GM12878 (cell line): ENCODE measurements around the gene FGR. TPM values are rescaled to one million over a fixed set of nuclear protein-coding genes. Genes with fewer than 3 reads are reported as not detected.
A peak's percentile ranks its signal among the peaks of the same experiment; 100 is the strongest.

Experiments used
- ATAC-seq: fragments of 200-7000 bp; cut with Tn5 transposase; 3 replicates; pipeline ENCODE4 v1.9.1; 2020; ENCODE audit warnings: mild to moderate bottlenecking, moderate library complexity
- BruUV-seq: library from RNA; stranded (reverse); fragments of 400-500 nt; replicated peaks from 2 replicates; lab custom pipeline; 2021; lab: Mats Ljungman, UMichigan
- CTCF ChIA-PET: fragments of 300-600 bp; sonication (Branson Sonifier 250); formaldehyde crosslinking; extraction: SDS; loops from one replicate; lab custom pipeline; 2021; ENCODE audit warnings: inconsistent platforms; lab: Yijun Ruan, JAX
- POLR2A ChIA-PET: fragments of 350-600 bp; formaldehyde crosslinking; extraction: SDS; loops from one replicate; lab custom pipeline; 2021; ENCODE audit warnings: inconsistent platforms; lab: Charles Lee
- RAD21 ChIA-PET: fragments of 300-600 bp; sonication (Branson Sonifier 250); formaldehyde crosslinking; loops from one replicate; lab custom pipeline; 2023; ENCODE audit warnings: antibody characterized with exemption; ENCODE audit not compliant: unreplicated experiment; lab: Charles Lee
- SMC1A ChIA-PET: fragments of 300-600 bp; sonication (Branson Sonifier 250); formaldehyde crosslinking; loops from one replicate; lab custom pipeline; 2023; ENCODE audit not compliant: unreplicated experiment, uncharacterized antibody; lab: Charles Lee
- DNase-seq: peaks from one replicate; pipeline ENCODE4 v3.0.0-alpha.2; 2011; ENCODE audit warnings: low read depth, low spot score
- FAIRE-seq: peaks from 3 replicates; lab custom pipeline; 2011; peaks lifted over from hg19 to GRCh38; lab: Jason Lieb, UNC
- H2AFZ ChIP-seq: 2 replicates; pipeline ENCODE4 v1.6.0; 2011; ENCODE audit warnings: low read depth, low read length, control low read depth; ENCODE audit not compliant: control insufficient read depth
- H3K27ac ChIP-seq: 2 replicates; pipeline ENCODE4 v1.5.1; 2011; ENCODE audit warnings: control low read depth; ENCODE audit not compliant: control insufficient read depth, insufficient read depth
- H3K27me3 ChIP-seq, 2 experiments: replicated peaks in 1 of 2; 2 replicates each; pipeline versions ENCODE4 v1.6.0 to v1.6.1; 2011; ENCODE audit warnings: low read length in 1 of 2; ENCODE audit not compliant: control insufficient read depth in 2 of 2, insufficient read depth in 2 of 2
- H3K36me3 ChIP-seq, 2 experiments: 2 replicates each; pipeline ENCODE4 v1.5.1; 2011; ENCODE audit warnings: low read length in 1 of 2; ENCODE audit not compliant: control insufficient read depth in 2 of 2, insufficient read depth in 2 of 2
- H3K4me1 ChIP-seq: 2 replicates; pipeline ENCODE4 v1.6.1; 2011; ENCODE audit warnings: mild to moderate bottlenecking, low read length, moderate library complexity, mixed read lengths; ENCODE audit not compliant: control insufficient read depth, insufficient read depth
- H3K4me2 ChIP-seq: 2 replicates; pipeline ENCODE4 v1.6.0; 2011; ENCODE audit warnings: control low read depth; ENCODE audit not compliant: control insufficient read depth, insufficient read depth
- H3K4me3 ChIP-seq: fragments of 200-600 bp; sonication (generic); 2 replicates; pipeline ENCODE4 v1.5.1; 2016
- H3K79me2 ChIP-seq: 2 replicates; pipeline ENCODE4 v1.6.0; 2011; ENCODE audit warnings: low read length; ENCODE audit not compliant: control insufficient read depth, insufficient read depth
- H3K9ac ChIP-seq: 2 replicates; pipeline ENCODE4 v1.8.0; 2011; ENCODE audit warnings: low read length, control low read depth, mixed read lengths; ENCODE audit not compliant: control insufficient read depth, insufficient read depth
- H3K9me3 ChIP-seq: replicated peaks from 3 replicates; pipeline ENCODE4 v1.5.1; 2011; ENCODE audit warnings: mild to moderate bottlenecking, low read length; ENCODE audit not compliant: control insufficient read depth, insufficient read depth
- H4K20me1 ChIP-seq: 2 replicates; pipeline ENCODE4 v1.6.0; 2011; ENCODE audit not compliant: control insufficient read depth, insufficient read depth
- ATF2 ChIP-seq: IDR thresholded peaks from 2 replicates; pipeline ENCODE4 v1.6.1; 2012; ENCODE audit warnings: low read length, inconsistent platforms
- BCL3 ChIP-seq: IDR thresholded peaks from 2 replicates; pipeline ENCODE4 v1.6.1; 2011; ENCODE audit warnings: borderline replicate concordance, low read depth, mild to moderate bottlenecking, moderate library complexity, low read length; ENCODE audit not compliant: insufficient read depth, poor library complexity, severe bottlenecking
- BRCA1 ChIP-seq: IDR thresholded peaks from 2 replicates; pipeline ENCODE4 v1.6.1; 2011; ENCODE audit warnings: low read depth, low read length, improper control_type of control experiment
- EZH2 ChIP-seq: IDR thresholded peaks from 2 replicates; pipeline ENCODE4 v1.6.1; 2012; ENCODE audit warnings: low read depth, mild to moderate bottlenecking, control low read depth, inconsistent platforms, low read length, borderline replicate concordance; ENCODE audit not compliant: control insufficient read depth
- FOS ChIP-seq: IDR thresholded peaks from 3 replicates; pipeline ENCODE4 v1.6.1; 2011; ENCODE audit warnings: borderline replicate concordance; ENCODE audit not compliant: insufficient read length; ENCODE audit errors: extremely low read depth
- FOXM1 ChIP-seq: IDR thresholded peaks from 2 replicates; pipeline ENCODE4 v1.6.1; 2012; ENCODE audit warnings: low read depth, mild to moderate bottlenecking, inconsistent platforms, low read length, moderate library complexity
- GATAD2B ChIP-seq: fragments of 450-650 bp; conservative IDR thresholded peaks from 2 replicates; pipeline ENCODE4 v1.6.1; 2017; ENCODE audit warnings: low read depth, mild to moderate bottlenecking, moderate library complexity
- JUND ChIP-seq: IDR thresholded peaks from 2 replicates; pipeline ENCODE4 v1.6.1; 2012; ENCODE audit warnings: low read depth, mild to moderate bottlenecking, low read length, improper control_type of control experiment, moderate library complexity
- PKNOX1 ChIP-seq: fragments of 450-650 bp; IDR thresholded peaks from 2 replicates; pipeline ENCODE4 v1.6.1; 2016; ENCODE audit warnings: mild to moderate bottlenecking
- RAD51 ChIP-seq: fragments of 450-650 bp; IDR thresholded peaks from 2 replicates; pipeline ENCODE4 v1.6.1; 2016; ENCODE audit warnings: moderate library complexity, mild to moderate bottlenecking, inconsistent platforms
- SMAD1 ChIP-seq: fragments of 450-650 bp; IDR thresholded peaks from 2 replicates; pipeline ENCODE4 v1.6.1; 2018; ENCODE audit warnings: mild to moderate bottlenecking, low read depth; ENCODE audit not compliant: partially characterized antibody
- SMARCA5 ChIP-seq: fragments of 450-650 bp; IDR thresholded peaks from 2 replicates; pipeline ENCODE4 v1.6.1; 2017; ENCODE audit warnings: mild to moderate bottlenecking
- SREBF1 ChIP-seq: IDR thresholded peaks from 2 replicates; pipeline ENCODE4 v1.6.1; 2012; ENCODE audit warnings: mild to moderate bottlenecking, low read length
- SREBF2 ChIP-seq: IDR thresholded peaks from 2 replicates; pipeline ENCODE4 v1.6.1; 2012; ENCODE audit warnings: mild to moderate bottlenecking, low read length
- STAT3 ChIP-seq: IDR thresholded peaks from 2 replicates; pipeline ENCODE4 v1.6.1; 2011; ENCODE audit warnings: low read depth, low read length, improper control_type of control experiment
- ZBTB33 ChIP-seq: fragments of 450-650 bp; IDR thresholded peaks from 2 replicates; pipeline ENCODE4 v1.6.1; 2017; ENCODE audit warnings: mild to moderate bottlenecking
- ZNF207 ChIP-seq: fragments of 450-650 bp; IDR thresholded peaks from 2 replicates; pipeline ENCODE4 v1.6.1; 2014; ENCODE audit warnings: antibody characterized with exemption, mild to moderate bottlenecking, borderline replicate concordance
- WGBS: methylation state at CpG from one replicate; pipeline ENCODE4 v1.1.6; 2016; ENCODE audit warnings: low lambda C conversion rate; ENCODE audit not compliant: insufficient replicate concordance, insufficient coverage; ENCODE audit errors: missing lambda C conversion rate; 5-methylcytosine and 5-hydroxymethylcytosine counted together
- in situ Hi-C: fragments of 300-500 bp; cut with MboI; formaldehyde crosslinking; loops from 9 replicates; pipeline ENCODE4 v1.14.3; 2018; ENCODE audit warnings: mixed read lengths
- intact Hi-C: fragments of 100-400 bp; cut with micrococcal nuclease; formaldehyde crosslinking; loops from one replicate; pipeline ENCODE4 v1.14.2; 2022; ENCODE audit not compliant: unreplicated experiment
- polyA plus RNA-seq, 11 experiments: library from polyadenylated mRNA; depleted of rRNA in 4 of 11; unstranded in 6 of 11; stranded (reverse) in 5 of 11; fragments of >200 nt; fragmentation: Nextera tagmentation in 4 of 11; fragmentation: Illumina TruSeq in 1 of 11; extraction: Ambion mirVana in 4 of 11; extraction: Trizol in 1 of 11; gene quantifications; 1 replicate in 1 of 11; 2 replicates in 10 of 11; pipeline versions ENCODE4 v1.2.1 to v1.2.3, GENCODE V29; 2011 to 2016; ENCODE audit warnings: inconsistent platforms in 2 of 11, missing spikeins in 2 of 11, low read depth in 1 of 11
- total RNA-seq, 4 experiments: library from RNA; depleted of rRNA in 3 of 4; stranded (reverse); fragments of >200 nt in 3 of 4; fragmentation: Illumina TruSeq in 1 of 4; extraction: Trizol in 1 of 4; gene quantifications; 2 replicates each; pipeline versions ENCODE4 v1.2.1 to v1.2.3, GENCODE V29; 2013 to 2021

FGR gene
- total and polyA plus RNA-seq, 10 of the 15 experiments (the other 5 are each of a cell fraction or from before 2014, with no cell fraction given), result 10.9 to 193 (median 74.7) TPM

- FAIRE-seq, result peak; percentile 61
- no peaks in the 10 kb centered on the region for H3K9me3 ChIP-seq
- no peak overlapping the region for H3K9ac ChIP-seq
- ChIA-PET CTCF (interaction anchor here (0.7 to 5.8 kb wide), 16 partner anchors 12 to 236 kb away, joined by 3 to 71 read pairs (median 6); partner anchors contain the start of gene AHDC1), RAD21 (interaction anchor here (0.6 to 3.0 kb wide), 9 partner anchors 12 to 273 kb away, joined by 3 to 17 read pairs (median 4); no protein-coding TSS in a partner anchor), SMC1A (interaction anchor here (0.8 to 1.4 kb wide), 6 partner anchors 31 to 154 kb away, joined by 3 to 4 read pairs (median 3); partner anchors contain the start of gene AHDC1), POLR2A (interaction anchor here (0.6 to 1.8 kb wide), 3 partner anchors 11 to 674 kb away, joined by 5 to 7 read pairs (median 5); no protein-coding TSS in a partner anchor)
- no TSS peak for BruUV-seq
- peak; percentile 15 for ATAC-seq
- H3K36me3 ChIP-seq, result no peaks in the 10 kb centered on the region; a peak in 1 of 4 replicates
- H3K4me2 ChIP-seq, result no peak overlapping the region
- H3K27me3 ChIP-seq, result no peaks in the 10 kb centered on the region
- in situ Hi-C loops, result no loop called here
- intact Hi-C loops, result no loop called here
- H4K20me1 ChIP-seq, result no peaks in the 10 kb centered on the region; the same call in 1 of the 2 replicates
- no peak overlapping the region for H2AFZ ChIP-seq
- H3K4me1 ChIP-seq, result peaks cover 7% of the 10 kb centered on the region; the same call in 1 of the 2 replicates
- H3K27ac ChIP-seq, result no peak overlapping the region
- H3K79me2 ChIP-seq, result no peaks in the 10 kb centered on the region; the same call in none of the 2 replicates
- 0% methylated on average over 3 of the region's 3 CpGs for WGBS
- DNase-seq, result no peak
- 0 out of 2 replicates have a peak overlapping the region, but pooled peaks have one; percentile 52 for H3K4me3 ChIP-seq
- no peak for TF ChIP-seq FOS
- no peak for TF ChIP-seq PKNOX1
- no peak for TF ChIP-seq SREBF1
- no peak for TF ChIP-seq JUND
- TF ChIP-seq STAT3, result no peak
- no peak for TF ChIP-seq SMAD1
- TF ChIP-seq EZH2, result no peak
- TF ChIP-seq FOXM1, result no peak
- no peak for TF ChIP-seq BRCA1
- no peak for TF ChIP-seq RAD51
- no peak for TF ChIP-seq ZNF207
- no peak for TF ChIP-seq BCL3
- no peak for TF ChIP-seq ZBTB33
- no peak for TF ChIP-seq ATF2
- TF ChIP-seq SMARCA5, result no peak
- no peak for TF ChIP-seq GATAD2B
- TF ChIP-seq SREBF2, result no peak
These were observed 65.9 kb downstream of the FGR start for GRCh38 chr1:27569088-27569460.
